ENCODE measurements around the gene CDT1.

Gene CDT1

GRCh38 chr16:88838566-88838965, 35.0 kb downstream of the CDT1 start:
- Histone ChIP-seq H3K4me2 (ENCODE audit: low read length) (no peak overlapping the region), H3K9me3 (replicated peaks; ENCODE audit: low read length) (no peaks in the 10 kb centered on the region), H3K36me3 (ENCODE audit: insufficient read depth, low read length) (peaks cover 28% of the 10 kb centered on the region), H3K27me3 (ENCODE audit: control insufficient read depth, insufficient read depth, low read length) (no peaks in the 10 kb centered on the region), H3K4me3 (ENCODE audit: low read length) (no peak overlapping the region), H3K9ac (ENCODE audit: low read depth, low read length) (no peak overlapping the region), H3K4me1 (ENCODE audit: control insufficient read depth, insufficient read depth, low read length) (no peaks in the 10 kb centered on the region)

GRCh38 chr16:88839026-88839529, 35.5 kb downstream of the CDT1 start:
- H3K27me3 ChIP-seq (ENCODE audit: control insufficient read depth, insufficient read depth, low read length): no peaks in the 10 kb centered on the region
- H3K36me3 ChIP-seq (ENCODE audit: insufficient read depth, low read length): peaks cover 28% of the 10 kb centered on the region
- H3K4me1 ChIP-seq (ENCODE audit: control insufficient read depth, insufficient read depth, low read length): no peaks in the 10 kb centered on the region
- no peak overlapping the region for H3K4me3 ChIP-seq (ENCODE audit: low read length)
- no peaks in the 10 kb centered on the region for H3K9me3 ChIP-seq (replicated peaks; ENCODE audit: low read length)
- no peak overlapping the region for H3K9ac ChIP-seq (ENCODE audit: low read depth, low read length)
- no peak overlapping the region for H3K4me2 ChIP-seq (ENCODE audit: low read length)

- H3K9ac ChIP-seq (ENCODE audit: low read depth, low read length): no peak overlapping the region
- H3K4me1 ChIP-seq (ENCODE audit: control insufficient read depth, insufficient read depth, low read length): no peaks in the 10 kb centered on the region
- H3K9me3 ChIP-seq (replicated peaks; ENCODE audit: low read length): no peaks in the 10 kb centered on the region
- no peaks in the 10 kb centered on the region for H3K27me3 ChIP-seq (ENCODE audit: control insufficient read depth, insufficient read depth, low read length)
- no peak overlapping the region for H3K4me3 ChIP-seq (ENCODE audit: low read length)
- H3K4me2 ChIP-seq (ENCODE audit: low read length): no peak overlapping the region
- H3K36me3 ChIP-seq (ENCODE audit: insufficient read depth, low read length): peaks cover 24% of the 10 kb centered on the region
These were observed 36.4 kb downstream of the CDT1 start for GRCh38 chr16:88839745-88840599.

GRCh38 chr16:88840600-88841215, 37.1 kb downstream of the CDT1 start:
- H3K4me1 ChIP-seq (ENCODE audit: control insufficient read depth, insufficient read depth, low read length): no peaks in the 10 kb centered on the region
- no peak overlapping the region for H3K4me2 ChIP-seq (ENCODE audit: low read length)
- H3K36me3 ChIP-seq (ENCODE audit: insufficient read depth, low read length): peaks cover 18% of the 10 kb centered on the region
- no peaks in the 10 kb centered on the region for H3K9me3 ChIP-seq (replicated peaks; ENCODE audit: low read length)
- H3K4me3 ChIP-seq (ENCODE audit: low read length): no peak overlapping the region
- no peak overlapping the region for H3K9ac ChIP-seq (ENCODE audit: low read depth, low read length)
- H3K27me3 ChIP-seq (ENCODE audit: control insufficient read depth, insufficient read depth, low read length): no peaks in the 10 kb centered on the region

- Histone ChIP-seq H3K9ac (ENCODE audit: low read depth, low read length) (no peak overlapping the region), H3K4me1 (ENCODE audit: control insufficient read depth, insufficient read depth, low read length) (no peaks in the 10 kb centered on the region), H3K4me2 (ENCODE audit: low read length) (no peak overlapping the region), H3K9me3 (replicated peaks; ENCODE audit: low read length) (no peaks in the 10 kb centered on the region), H3K4me3 (ENCODE audit: low read length) (no peak overlapping the region), H3K27me3 (ENCODE audit: control insufficient read depth, insufficient read depth, low read length) (no peaks in the 10 kb centered on the region), H3K36me3 (ENCODE audit: insufficient read depth, low read length) (peaks cover 18% of the 10 kb centered on the region)
These were observed 38.1 kb downstream of the CDT1 start for GRCh38 chr16:88841521-88842307.

GRCh38 chr16:88842308-88842756, 38.7 kb downstream of the CDT1 start:
- H3K4me3 ChIP-seq (ENCODE audit: low read length): no peak overlapping the region
- H3K9ac ChIP-seq (ENCODE audit: low read depth, low read length): no peak overlapping the region

GRCh38 chr16:88842806-88843205, 39.2 kb downstream of the CDT1 start:
- Histone ChIP-seq H3K9ac (ENCODE audit: low read depth, low read length) (no peak overlapping the region), H3K4me3 (ENCODE audit: low read length) (no peak overlapping the region), H3K27me3 (ENCODE audit: control insufficient read depth, insufficient read depth, low read length) (no peaks in the 10 kb centered on the region), H3K36me3 (ENCODE audit: insufficient read depth, low read length) (peaks cover 17% of the 10 kb centered on the region), H3K4me2 (ENCODE audit: low read length) (no peak overlapping the region), H3K9me3 (replicated peaks; ENCODE audit: low read length) (no peaks in the 10 kb centered on the region), H3K4me1 (ENCODE audit: control insufficient read depth, insufficient read depth, low read length) (no peaks in the 10 kb centered on the region)

More at GRCh38 chr16:88842308-88842756, 38.7 kb downstream of the CDT1 start:
- no peaks in the 10 kb centered on the region for H3K27me3 ChIP-seq (ENCODE audit: control insufficient read depth, insufficient read depth, low read length)
- H3K4me1 ChIP-seq (ENCODE audit: control insufficient read depth, insufficient read depth, low read length): no peaks in the 10 kb centered on the region
- H3K4me2 ChIP-seq (ENCODE audit: low read length): no peak overlapping the region
- peaks cover 18% of the 10 kb centered on the region for H3K36me3 ChIP-seq (ENCODE audit: insufficient read depth, low read length)
- no peaks in the 10 kb centered on the region for H3K9me3 ChIP-seq (replicated peaks; ENCODE audit: low read length)

- Histone ChIP-seq H3K36me3 (ENCODE audit: insufficient read depth, low read length) (peaks cover 13% of the 10 kb centered on the region), H3K9ac (ENCODE audit: low read depth, low read length) (no peak overlapping the region), H3K4me2 (ENCODE audit: low read length) (no peak overlapping the region), H3K4me3 (ENCODE audit: low read length) (no peak overlapping the region), H3K27me3 (ENCODE audit: control insufficient read depth, insufficient read depth, low read length) (no peaks in the 10 kb centered on the region), H3K9me3 (replicated peaks; ENCODE audit: low read length) (no peaks in the 10 kb centered on the region), H3K4me1 (ENCODE audit: control insufficient read depth, insufficient read depth, low read length) (no peaks in the 10 kb centered on the region)
These were observed 39.7 kb downstream of the CDT1 start for GRCh38 chr16:88843256-88843655.

GRCh38 chr16:88844419-88845036, 40.9 kb downstream of the CDT1 start:
- Histone ChIP-seq H3K9ac (ENCODE audit: low read depth, low read length) (no peak overlapping the region), H3K27me3 (ENCODE audit: control insufficient read depth, insufficient read depth, low read length) (no peaks in the 10 kb centered on the region), H3K9me3 (replicated peaks; ENCODE audit: low read length) (no peaks in the 10 kb centered on the region), H3K36me3 (ENCODE audit: insufficient read depth, low read length) (peaks cover 8% of the 10 kb centered on the region), H3K4me3 (ENCODE audit: low read length) (no peak overlapping the region), H3K4me1 (ENCODE audit: control insufficient read depth, insufficient read depth, low read length) (no peaks in the 10 kb centered on the region), H3K4me2 (ENCODE audit: low read length) (no peak overlapping the region)

- H3K4me2 ChIP-seq (ENCODE audit: low read length): no peak overlapping the region
- H3K4me3 ChIP-seq (ENCODE audit: low read length): no peak overlapping the region
- H3K27me3 ChIP-seq (ENCODE audit: control insufficient read depth, insufficient read depth, low read length): no peaks in the 10 kb centered on the region
- no peak overlapping the region for H3K9ac ChIP-seq (ENCODE audit: low read depth, low read length)
- no peaks in the 10 kb centered on the region for H3K9me3 ChIP-seq (replicated peaks; ENCODE audit: low read length)
- no peaks in the 10 kb centered on the region for H3K4me1 ChIP-seq (ENCODE audit: control insufficient read depth, insufficient read depth, low read length)
- no peaks in the 10 kb centered on the region for H3K36me3 ChIP-seq (ENCODE audit: insufficient read depth, low read length)
These were observed 42.5 kb downstream of the CDT1 start for GRCh38 chr16:88846088-88846487.

- Histone ChIP-seq H3K4me1 (ENCODE audit: control insufficient read depth, insufficient read depth, low read length) (no peaks in the 10 kb centered on the region), H3K9me3 (replicated peaks; ENCODE audit: low read length) (no peaks in the 10 kb centered on the region), H3K36me3 (ENCODE audit: insufficient read depth, low read length) (no peaks in the 10 kb centered on the region), H3K4me3 (ENCODE audit: low read length) (no peak overlapping the region), H3K4me2 (ENCODE audit: low read length) (no peak overlapping the region), H3K27me3 (ENCODE audit: control insufficient read depth, insufficient read depth, low read length) (no peaks in the 10 kb centered on the region), H3K9ac (ENCODE audit: low read depth, low read length) (no peak overlapping the region)
These were observed 44.1 kb downstream of the CDT1 start for GRCh38 chr16:88847654-88848053.

Measured in skeletal muscle satellite cell (primary cell).